ENCODE measurements around the gene C1orf116. TPM values are rescaled to one million over a fixed set of nuclear protein-coding genes. Genes with fewer than 3 reads are reported as not detected.
"Not testable (repeated sequence)": the region's sequence is repeated elsewhere in the genome, so short reads cannot be mapped to it uniquely, and the experiment has no call there.

Gene C1orf116
- total RNA-seq, 2 experiments from 2014 or later = not detected

DNA sequence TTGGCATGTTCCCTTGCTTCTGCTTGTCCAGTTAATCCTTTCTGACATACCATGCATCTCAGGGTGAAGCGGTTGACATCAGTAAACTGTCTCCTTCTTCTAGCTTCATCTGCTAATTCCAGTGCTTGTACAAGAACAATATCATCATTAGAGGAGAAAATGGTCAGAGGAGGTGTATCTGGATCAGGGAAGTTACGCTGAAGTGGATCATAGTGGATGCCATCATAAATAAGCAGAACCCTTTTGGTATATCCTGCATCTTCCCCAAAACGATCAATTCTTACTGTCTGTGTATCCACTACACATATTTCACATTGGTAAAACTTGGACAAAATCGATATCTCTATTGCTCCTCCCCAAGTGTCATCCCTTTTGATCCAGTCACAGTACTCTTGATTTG is 16.5 kb upstream of the C1orf116 start:
- DNase-seq (no peak), ATAC-seq (no peak)
- CTCF ChIA-PET = interaction anchor here (1.0 to 6.9 kb wide), 9 partner anchors 12 to 124 kb away, joined by 3 to 67 read pairs (median 8); partner anchors contain the start of gene C4BPB
- H3K4me3 Mint-ChIP-seq = peak overlapping the region; percentile 5
- H3K27ac Mint-ChIP-seq = peak overlapping the region; percentile 9
- POLR2A ChIA-PET = no interaction called here
- H3K36me3 Mint-ChIP-seq (ENCODE audit: low read depth) = peaks cover 35% of the 10 kb centered on the region
- no peaks in the 10 kb centered on the region for H3K9me3 Mint-ChIP-seq (ENCODE audit: insufficient read depth)
- no peaks in the 10 kb centered on the region for H3K27me3 Mint-ChIP-seq (ENCODE audit: low read depth)
- peaks cover 57% of the 10 kb centered on the region for H3K4me1 Mint-ChIP-seq (ENCODE audit: low read depth)

DNA sequence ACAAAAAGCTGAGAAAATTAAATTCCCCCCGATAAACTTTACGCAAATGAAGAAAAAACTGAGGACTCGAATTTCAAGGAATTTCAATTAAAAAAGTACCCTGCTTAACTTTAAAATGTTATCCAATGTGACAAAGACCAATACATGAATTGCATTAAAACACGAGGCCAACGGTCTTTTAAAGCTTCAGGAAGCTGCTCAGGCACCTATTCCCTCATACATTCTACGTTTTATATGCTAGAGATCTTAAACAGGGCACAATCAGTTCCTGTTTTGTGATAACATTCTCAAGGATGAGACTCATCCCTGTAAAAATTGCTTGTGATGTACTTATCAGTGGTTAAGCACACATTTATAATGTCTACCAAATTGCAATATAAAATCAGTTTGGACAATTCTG is 15.5 kb upstream of the C1orf116 start:
- POLR2A ChIA-PET = no interaction called here
- Mint-ChIP-seq H3K27me3 (ENCODE audit: low read depth) (no peaks in the 10 kb centered on the region), H3K4me1 (ENCODE audit: low read depth) (peaks cover 50% of the 10 kb centered on the region), H3K36me3 (ENCODE audit: low read depth) (peaks cover 38% of the 10 kb centered on the region), H3K27ac (no peak overlapping the region), H3K9me3 (ENCODE audit: insufficient read depth) (no peaks in the 10 kb centered on the region), H3K4me3 (no peak overlapping the region)
- ATAC-seq (no peak), DNase-seq (no peak)
- CTCF ChIA-PET = interaction anchor here (1.0 to 6.9 kb wide), 9 partner anchors 18 to 357 kb away, joined by 3 to 67 read pairs (median 5); no protein-coding TSS in a partner anchor

DNA sequence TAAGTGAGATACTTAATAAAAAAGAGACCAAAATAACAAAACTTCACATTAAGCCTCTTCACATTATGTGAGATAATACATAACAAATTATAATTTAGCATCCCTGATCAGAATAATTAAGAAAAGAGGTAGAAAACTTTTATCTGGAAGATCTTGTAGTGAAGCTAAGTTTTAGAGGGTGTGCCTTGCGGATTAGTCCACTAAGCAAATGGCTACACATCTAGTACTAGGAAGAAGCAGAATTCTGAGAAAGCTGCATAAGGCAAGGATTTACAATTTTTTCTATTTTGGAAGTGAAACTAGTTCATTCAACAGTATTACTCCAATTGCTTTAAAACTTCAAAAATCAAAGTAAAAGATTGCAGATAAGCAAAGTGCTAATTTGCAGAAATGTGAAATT is 14.9 kb upstream of the C1orf116 start:
- no peak overlapping the region for H3K4me3 Mint-ChIP-seq
- peaks cover 43% of the 10 kb centered on the region for H3K36me3 Mint-ChIP-seq (ENCODE audit: low read depth)
- no peak for DNase-seq
- no peak for ATAC-seq
- H3K27me3 Mint-ChIP-seq (ENCODE audit: low read depth) = no peaks in the 10 kb centered on the region
- H3K9me3 Mint-ChIP-seq (ENCODE audit: insufficient read depth) = no peaks in the 10 kb centered on the region
- CTCF ChIA-PET = interaction anchor here (1.2 to 6.9 kb wide), 6 partner anchors 23 to 357 kb away, joined by 3 to 67 read pairs (median 9); no protein-coding TSS in a partner anchor
- no peak overlapping the region for H3K27ac Mint-ChIP-seq
- H3K4me1 Mint-ChIP-seq (ENCODE audit: low read depth) = peaks cover 44% of the 10 kb centered on the region
- POLR2A ChIA-PET = no interaction called here

DNA sequence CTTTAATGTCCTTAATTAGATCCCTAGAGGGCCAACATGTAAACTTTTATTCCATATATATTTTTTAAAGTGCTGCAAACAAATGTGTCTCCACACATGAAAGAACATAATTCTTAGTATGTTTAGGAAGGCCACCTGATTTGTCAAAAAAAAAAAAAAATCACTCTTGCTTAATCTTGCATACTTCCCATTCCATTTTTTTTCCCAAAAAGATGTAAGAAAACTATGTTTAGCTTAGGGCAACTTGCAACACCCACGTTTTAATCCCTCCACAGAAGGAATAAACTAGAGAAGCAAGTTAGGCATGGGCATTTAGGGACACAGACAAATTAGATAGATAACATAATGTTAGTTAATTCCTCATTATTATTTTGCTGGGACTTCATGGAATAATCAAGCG is 12.9 kb upstream of the C1orf116 start:
- Mint-ChIP-seq H3K27ac (no peak overlapping the region), H3K9me3 (ENCODE audit: insufficient read depth) (no peaks in the 10 kb centered on the region), H3K27me3 (ENCODE audit: low read depth) (no peaks in the 10 kb centered on the region), H3K4me3 (no peak overlapping the region), H3K4me1 (ENCODE audit: low read depth) (peaks cover 28% of the 10 kb centered on the region), H3K36me3 (ENCODE audit: low read depth) (peaks cover 44% of the 10 kb centered on the region)
- CTCF ChIA-PET = interaction anchor here (0.8 to 6.9 kb wide), 3 partner anchors 36 to 454 kb away, joined by 3 to 67 read pairs (median 3); no protein-coding TSS in a partner anchor
- POLR2A ChIA-PET = no interaction called here
- no peak for DNase-seq
- no peak for ATAC-seq

DNA sequence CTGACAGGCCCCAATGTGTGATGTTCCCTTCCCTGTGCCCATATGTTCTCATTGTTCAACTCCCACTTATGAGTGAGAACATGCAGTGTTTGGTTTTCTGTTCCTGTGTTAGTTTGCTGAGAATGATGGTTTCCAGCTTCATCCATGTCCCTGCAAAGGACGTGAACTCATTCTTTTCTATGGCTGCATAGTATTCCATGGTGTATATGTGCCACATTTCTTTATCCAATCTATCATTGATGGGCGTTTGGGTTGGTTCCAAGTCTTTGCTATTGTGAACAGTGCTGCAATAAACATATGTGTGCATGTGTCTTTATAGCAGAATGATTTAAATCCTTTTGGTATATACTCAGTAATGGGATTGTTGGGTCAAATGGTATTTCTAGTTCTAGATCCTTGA is 8.8 kb upstream of the C1orf116 start:
- H3K27ac Mint-ChIP-seq; ATAC-seq; H3K4me1 Mint-ChIP-seq (ENCODE audit: low read depth); H3K27me3 Mint-ChIP-seq (ENCODE audit: low read depth); H3K9me3 Mint-ChIP-seq (ENCODE audit: insufficient read depth); H3K4me3 Mint-ChIP-seq; DNase-seq; POLR2A ChIA-PET: not testable (repeated sequence)
- peaks cover 18% of the 10 kb centered on the region for H3K36me3 Mint-ChIP-seq (ENCODE audit: low read depth)
- CTCF ChIA-PET = interaction anchor here (1.2 kb wide), 1 partner anchor 364 kb away, joined by 4 read pairs; no protein-coding TSS in a partner anchor

DNA sequence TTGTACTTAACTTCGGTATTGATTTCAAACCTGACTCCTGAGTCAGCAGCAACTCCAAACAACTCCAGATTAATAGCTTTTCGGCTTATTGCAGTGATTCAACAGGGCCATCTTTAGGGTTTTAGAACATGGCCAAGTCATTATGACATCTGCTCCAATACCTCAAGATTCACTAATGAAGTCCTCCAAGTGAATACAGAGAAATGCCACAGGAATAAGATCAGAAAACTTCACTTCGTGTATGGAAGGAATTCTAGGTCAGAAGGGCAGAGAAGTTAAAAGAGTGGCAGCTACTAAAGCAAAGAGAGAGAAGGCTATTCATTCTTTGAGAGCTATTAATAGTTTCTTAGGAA is 7.6 kb upstream of the C1orf116 start:
- ATAC-seq = no peak
- Mint-ChIP-seq H3K27ac (no peak overlapping the region), H3K4me1 (ENCODE audit: low read depth) (no peaks in the 10 kb centered on the region), H3K9me3 (ENCODE audit: insufficient read depth) (no peaks in the 10 kb centered on the region), H3K36me3 (ENCODE audit: low read depth) (peaks cover 13% of the 10 kb centered on the region), H3K27me3 (ENCODE audit: low read depth) (peaks cover 9% of the 10 kb centered on the region), H3K4me3 (no peak overlapping the region)
- no peak for DNase-seq
- CTCF ChIA-PET = interaction anchor here (0.8 to 1.1 kb wide), 4 partner anchors 14 to 486 kb away, joined by 3 to 4 read pairs (median 3); no protein-coding TSS in a partner anchor
- POLR2A ChIA-PET = interaction anchor here (0.7 kb wide), 1 partner anchor 27 kb away, joined by 3 read pairs; no protein-coding TSS in a partner anchor

DNA sequence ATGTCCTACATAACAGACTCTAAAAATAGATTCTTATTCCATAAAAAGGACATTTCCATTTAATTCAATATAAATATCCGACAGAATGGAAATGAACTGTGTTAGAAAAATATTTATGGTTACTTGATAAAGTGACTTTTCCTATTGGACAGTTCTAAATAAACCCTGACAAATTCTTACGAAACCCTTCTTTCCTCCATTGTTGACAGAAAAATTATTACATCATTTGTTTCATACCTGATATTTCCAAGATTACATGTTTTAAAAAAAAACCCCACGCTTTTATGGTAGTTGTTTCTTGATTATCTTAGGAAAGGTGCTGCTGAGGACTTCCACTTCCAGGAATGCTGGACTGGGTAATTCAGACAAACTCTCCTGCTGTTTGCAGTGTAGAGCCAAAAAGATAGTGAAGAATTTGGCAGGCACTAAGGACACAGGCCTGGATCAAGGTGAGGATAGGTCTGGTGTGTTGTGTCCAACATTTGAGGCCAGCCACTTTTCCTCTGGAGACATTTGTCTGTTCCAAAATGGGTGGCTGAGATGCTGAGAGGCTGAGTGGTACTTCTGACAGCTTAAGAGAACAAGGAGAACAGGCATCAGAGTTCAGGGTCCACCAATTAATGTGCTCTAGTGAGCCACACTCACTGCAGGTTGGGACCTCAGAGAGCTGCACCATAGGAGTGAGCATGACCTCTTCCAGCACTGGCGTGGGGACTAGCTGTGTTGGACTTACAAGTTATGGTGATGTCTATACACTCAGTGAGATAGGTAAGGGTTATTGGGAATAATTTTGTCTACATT is 7.0 kb upstream of the C1orf116 start:
- peaks cover 11% of the 10 kb centered on the region for H3K27me3 Mint-ChIP-seq (ENCODE audit: low read depth)
- H3K27ac Mint-ChIP-seq = no peak overlapping the region
- ChIA-PET CTCF (interaction anchor here (0.8 to 1.1 kb wide), 4 partner anchors 13 to 485 kb away, joined by 3 to 4 read pairs (median 3); no protein-coding TSS in a partner anchor), POLR2A (no interaction called here)
- ATAC-seq (peak; percentile 39), DNase-seq (no peak)
- H3K4me3 Mint-ChIP-seq = no peak overlapping the region
- H3K36me3 Mint-ChIP-seq (ENCODE audit: low read depth) = peaks cover 9% of the 10 kb centered on the region
- no peaks in the 10 kb centered on the region for H3K9me3 Mint-ChIP-seq (ENCODE audit: insufficient read depth)
- no peaks in the 10 kb centered on the region for H3K4me1 Mint-ChIP-seq (ENCODE audit: low read depth)

DNA sequence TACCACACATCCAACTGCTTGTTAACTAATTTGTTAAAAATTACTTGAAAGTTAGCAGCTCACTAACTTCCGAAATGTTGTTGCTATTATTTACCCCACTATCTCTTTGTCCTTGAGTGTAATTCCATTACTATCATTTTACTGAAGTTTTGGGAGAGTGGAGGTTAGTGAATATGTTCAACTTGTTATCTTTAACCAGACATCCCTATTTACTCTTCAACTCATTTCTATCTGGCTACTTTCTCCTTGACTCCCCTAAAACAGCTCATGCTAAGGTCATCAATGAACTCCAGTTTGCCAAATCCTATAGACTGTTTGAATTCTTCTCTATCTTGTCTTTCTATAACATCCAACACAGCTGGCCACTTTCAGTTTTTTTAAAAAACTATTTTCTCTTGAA is 4.3 kb upstream of the C1orf116 start:
- no peak overlapping the region for H3K27ac Mint-ChIP-seq
- no peaks in the 10 kb centered on the region for H3K36me3 Mint-ChIP-seq (ENCODE audit: low read depth)
- H3K27me3 Mint-ChIP-seq (ENCODE audit: low read depth) = peaks cover 23% of the 10 kb centered on the region
- no peak for DNase-seq
- no peak for ATAC-seq
- no peaks in the 10 kb centered on the region for H3K4me1 Mint-ChIP-seq (ENCODE audit: low read depth)
- CTCF ChIA-PET = interaction anchor here (0.7 to 2.3 kb wide), 4 partner anchors 13 to 368 kb away, joined by 3 to 8 read pairs (median 4); no protein-coding TSS in a partner anchor
- H3K4me3 Mint-ChIP-seq = no peak overlapping the region
- no peaks in the 10 kb centered on the region for H3K9me3 Mint-ChIP-seq (ENCODE audit: insufficient read depth)
- POLR2A ChIA-PET = no interaction called here

DNA sequence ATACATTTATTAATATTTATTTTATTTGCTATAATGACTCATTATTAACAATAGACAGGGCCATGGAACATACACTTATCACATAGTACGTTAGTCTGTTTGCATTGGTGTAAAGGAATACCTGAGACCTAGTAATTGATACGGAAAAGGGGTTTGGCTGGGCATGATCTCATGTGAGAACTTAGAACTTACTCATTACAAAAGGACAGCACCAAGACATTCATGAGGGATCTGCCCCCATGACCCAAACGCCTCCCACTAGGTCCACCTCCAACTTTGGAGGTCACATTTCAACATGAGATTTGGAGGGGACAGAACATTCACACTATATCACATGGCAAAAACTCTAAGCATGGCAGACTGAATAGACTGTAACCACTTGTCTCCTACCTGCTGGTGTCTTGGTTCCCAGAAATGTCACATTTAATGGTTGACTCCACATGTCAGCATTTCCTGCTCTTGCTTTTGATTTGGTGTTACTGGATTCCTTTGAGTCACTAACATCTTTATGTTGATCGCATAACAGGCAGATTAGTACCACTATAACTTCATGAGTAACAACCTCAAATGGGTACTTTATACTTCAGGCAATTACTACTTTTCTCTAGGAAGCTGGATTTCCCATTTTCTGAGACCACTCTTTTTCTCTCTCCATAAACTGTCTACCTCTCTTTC is 3.5 kb upstream of the C1orf116 start:
- CTCF ChIA-PET = no interaction called here
- POLR2A ChIA-PET = no interaction called here
- Mint-ChIP-seq H3K4me1 (ENCODE audit: low read depth) (no peaks in the 10 kb centered on the region), H3K27me3 (ENCODE audit: low read depth) (peaks cover 31% of the 10 kb centered on the region), H3K9me3 (ENCODE audit: insufficient read depth) (no peaks in the 10 kb centered on the region), H3K36me3 (ENCODE audit: low read depth) (no peaks in the 10 kb centered on the region), H3K27ac (no peak overlapping the region), H3K4me3 (no peak overlapping the region)
- DNase-seq = no peak
- no peak for ATAC-seq

DNA sequence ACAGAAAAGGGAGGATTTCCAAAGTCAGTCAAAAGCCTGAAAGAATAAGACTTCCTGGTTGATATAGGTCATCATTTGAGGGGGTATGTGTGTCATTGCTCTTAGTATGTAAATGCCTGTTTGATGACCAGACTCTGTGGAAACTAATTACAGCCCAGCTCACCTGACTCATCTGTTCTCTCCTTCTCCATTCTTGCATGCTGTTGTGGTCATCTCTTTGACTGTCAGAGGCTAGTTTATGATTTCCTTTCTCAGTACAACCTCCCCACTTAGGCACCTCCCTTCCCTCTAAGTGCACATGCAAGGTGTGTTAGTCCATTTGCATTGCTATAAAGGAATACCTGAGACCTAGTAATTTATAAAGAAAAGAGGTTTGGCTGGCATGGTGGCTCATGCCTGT is 2.4 kb upstream of the C1orf116 start:
- DNase-seq (no peak), ATAC-seq (peak; percentile 39)
- peaks cover 37% of the 10 kb centered on the region for H3K27me3 Mint-ChIP-seq (ENCODE audit: low read depth)
- no peak overlapping the region for H3K27ac Mint-ChIP-seq
- no peaks in the 10 kb centered on the region for H3K9me3 Mint-ChIP-seq (ENCODE audit: insufficient read depth)
- H3K4me3 Mint-ChIP-seq = no peak overlapping the region
- ChIA-PET CTCF (interaction anchor here (1.4 to 3.7 kb wide), 2 partner anchors 15 to 49 kb away, joined by 3 to 13 read pairs; no protein-coding TSS in a partner anchor), POLR2A (interaction anchor here (0.7 kb wide), 1 partner anchor 13 kb away, joined by 3 read pairs; no protein-coding TSS in a partner anchor)
- H3K36me3 Mint-ChIP-seq (ENCODE audit: low read depth) = no peaks in the 10 kb centered on the region
- no peaks in the 10 kb centered on the region for H3K4me1 Mint-ChIP-seq (ENCODE audit: low read depth)

DNA sequence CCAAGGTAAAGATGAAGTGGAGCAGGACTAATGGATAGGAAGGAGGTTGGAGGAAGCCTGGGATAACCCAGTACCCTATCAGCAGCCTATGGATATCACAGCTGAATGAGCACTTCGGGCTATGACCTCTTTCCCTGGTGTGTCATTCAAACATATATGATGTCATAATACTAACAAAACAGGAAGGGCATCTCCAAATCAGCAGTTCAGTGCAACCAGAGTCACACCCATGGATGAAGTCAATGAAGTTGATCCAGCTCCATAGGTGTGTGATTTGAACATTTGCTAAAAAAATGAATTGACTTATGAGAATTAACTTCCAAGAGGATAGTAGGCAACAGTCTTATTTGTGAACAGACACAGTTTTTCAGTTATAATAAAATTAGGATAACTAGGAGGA is 1.7 kb upstream of the C1orf116 start:
- DNase-seq (no peak), ATAC-seq (no peak)
- POLR2A ChIA-PET = no interaction called here
- Mint-ChIP-seq H3K4me3 (no peak overlapping the region), H3K36me3 (ENCODE audit: low read depth) (no peaks in the 10 kb centered on the region), H3K4me1 (ENCODE audit: low read depth) (no peaks in the 10 kb centered on the region), H3K27ac (no peak overlapping the region), H3K9me3 (ENCODE audit: insufficient read depth) (no peaks in the 10 kb centered on the region), H3K27me3 (ENCODE audit: low read depth) (peaks cover 36% of the 10 kb centered on the region)
- CTCF ChIA-PET = interaction anchor here (1.3 to 4.1 kb wide), 5 partner anchors 16 to 52 kb away, joined by 3 to 18 read pairs (median 9); no protein-coding TSS in a partner anchor

DNA sequence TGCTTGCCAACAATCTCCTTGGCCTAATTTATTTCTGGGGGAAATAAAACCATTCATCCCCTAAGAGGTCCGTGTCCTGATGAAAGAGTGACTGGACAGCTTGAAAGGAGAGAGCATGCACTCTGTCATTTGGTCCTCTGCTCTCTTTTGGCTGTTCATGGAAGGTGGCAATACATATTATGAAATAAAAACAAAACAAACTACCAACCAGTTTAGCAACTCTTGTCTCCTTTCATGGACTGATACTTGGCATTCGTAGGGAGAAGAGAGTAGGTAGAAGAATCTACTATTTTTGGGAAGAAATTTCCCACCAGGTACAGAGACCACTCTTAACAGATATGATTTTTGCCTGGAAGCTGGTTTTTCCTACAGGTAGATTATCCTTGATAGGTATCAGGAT is 746 bp upstream of the C1orf116 start:
- peaks cover 41% of the 10 kb centered on the region for H3K27me3 Mint-ChIP-seq (ENCODE audit: low read depth)
- POLR2A ChIA-PET = no interaction called here
- CTCF ChIA-PET = interaction anchor here (1.1 to 4.1 kb wide), 7 partner anchors 10 to 51 kb away, joined by 3 to 18 read pairs (median 6); no protein-coding TSS in a partner anchor

More for the DNA sequence above, 746 bp upstream of the C1orf116 start:
- ATAC-seq = no peak
- H3K4me1 Mint-ChIP-seq (ENCODE audit: low read depth) = no peaks in the 10 kb centered on the region
- H3K9me3 Mint-ChIP-seq (ENCODE audit: insufficient read depth) = no peaks in the 10 kb centered on the region
- DNase-seq = no peak
- no peaks in the 10 kb centered on the region for H3K36me3 Mint-ChIP-seq (ENCODE audit: low read depth)
- H3K27ac Mint-ChIP-seq = no peak overlapping the region
- no peak overlapping the region for H3K4me3 Mint-ChIP-seq
